Stimulated activated naive CD4-positive, alpha-beta T cell treated with Interleukin-2 at 50 U/mL for 16 hours (primary cell): Measurements from ENCODE around the gene TMCC2.

Source experiments
- DNase-seq: peaks from one replicate; lab custom pipeline; 2025; lab: John Stamatoyannopoulos, UW

TMCC2 gene

GRCh38 chr1:205304046-205304694 lies 76.4 kb downstream of the TMCC2 start:
- DNase-seq, result no peak

GRCh38 chr1:205304695-205305070 lies 76.9 kb downstream of the TMCC2 start:
- DNase-seq, result no peak

- no peak for DNase-seq
Measured at GRCh38 chr1:205306929-205307566, 79.3 kb downstream of the TMCC2 start.

GRCh38 chr1:205309741-205310140 lies 82.0 kb downstream of the TMCC2 start:
- no peak for DNase-seq

GRCh38 chr1:205310976-205311704 lies 83.4 kb downstream of the TMCC2 start:
- DNase-seq, result no peak

- DNase-seq, result no peak
Measured at GRCh38 chr1:205312866-205313562, 85.3 kb downstream of the TMCC2 start.

GRCh38 chr1:205313563-205314308 lies 86.0 kb downstream of the TMCC2 start:
- no peak for DNase-seq

- no peak for DNase-seq
Measured at GRCh38 chr1:205315008-205315618, 87.4 kb downstream of the TMCC2 start.

GRCh38 chr1:205316161-205316566 lies 88.4 kb downstream of the TMCC2 start:
- DNase-seq, result no peak

- no peak for DNase-seq
Measured at GRCh38 chr1:205317311-205317917, 89.7 kb downstream of the TMCC2 start.

- DNase-seq, result no peak
Measured at GRCh38 chr1:205318231-205318991, 90.7 kb downstream of the TMCC2 start.

GRCh38 chr1:205319081-205320018 lies 91.6 kb downstream of the TMCC2 start:
- DNase-seq, result no peak

GRCh38 chr1:205321162-205321958 lies 93.6 kb downstream of the TMCC2 start, which contains the start of gene NUAK2:
Gene NUAK2, minus strand, starts transcription at chr1:205321745. Its CDS starts 117 bp downstream, at chr1:205321628.
- peak; percentile 82 for DNase-seq

- no peak for DNase-seq
Measured at GRCh38 chr1:205321959-205322283, 94.2 kb downstream of the TMCC2 start.
